ENCODE measurements around the gene PIP5KL1.

PIP5KL1 gene

DNA sequence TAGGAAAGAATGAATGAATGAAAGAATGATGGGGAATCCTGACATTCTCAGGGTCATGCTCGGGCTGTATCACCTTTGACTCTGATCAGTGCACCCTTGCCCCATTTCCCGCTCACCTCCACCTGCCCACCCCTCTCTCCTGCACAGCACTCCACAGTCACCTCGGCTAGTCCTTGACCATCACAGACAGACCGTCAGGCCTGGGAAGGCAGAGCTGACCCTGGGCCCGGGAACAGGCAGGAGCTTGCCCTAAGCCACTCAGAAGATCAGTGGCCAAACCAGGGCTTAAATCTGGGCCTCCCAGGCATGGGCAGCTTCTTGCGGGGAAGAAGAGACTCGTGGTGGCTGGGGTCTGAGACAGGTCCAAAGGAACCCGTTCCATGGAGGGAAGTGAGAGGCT is 34.8 kb downstream of the PIP5KL1 start:
- TF ChIP-seq EZH2phosphoT487 (IDR thresholded peaks at IDR 0.05; ENCODE audit: borderline replicate concordance) = no peak
- TF ChIP-seq, protein P1, sequence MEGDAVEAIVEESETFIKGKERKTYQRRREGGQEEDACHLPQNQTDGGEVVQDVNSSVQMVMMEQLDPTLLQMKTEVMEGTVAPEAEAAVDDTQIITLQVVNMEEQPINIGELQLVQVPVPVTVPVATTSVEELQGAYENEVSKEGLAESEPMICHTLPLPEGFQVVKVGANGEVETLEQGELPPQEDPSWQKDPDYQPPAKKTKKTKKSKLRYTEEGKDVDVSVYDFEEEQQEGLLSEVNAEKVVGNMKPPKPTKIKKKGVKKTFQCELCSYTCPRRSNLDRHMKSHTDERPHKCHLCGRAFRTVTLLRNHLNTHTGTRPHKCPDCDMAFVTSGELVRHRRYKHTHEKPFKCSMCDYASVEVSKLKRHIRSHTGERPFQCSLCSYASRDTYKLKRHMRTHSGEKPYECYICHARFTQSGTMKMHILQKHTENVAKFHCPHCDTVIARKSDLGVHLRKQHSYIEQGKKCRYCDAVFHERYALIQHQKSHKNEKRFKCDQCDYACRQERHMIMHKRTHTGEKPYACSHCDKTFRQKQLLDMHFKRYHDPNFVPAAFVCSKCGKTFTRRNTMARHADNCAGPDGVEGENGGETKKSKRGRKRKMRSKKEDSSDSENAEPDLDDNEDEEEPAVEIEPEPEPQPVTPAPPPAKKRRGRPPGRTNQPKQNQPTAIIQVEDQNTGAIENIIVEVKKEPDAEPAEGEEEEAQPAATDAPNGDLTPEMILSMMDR (conservative IDR thresholded peaks at IDR 0.05; ENCODE audit: low read length) = no peak
- no peak overlapping the region for H2AFZ ChIP-seq (ENCODE audit: low read length)
- peaks cover 14% of the 10 kb centered on the region for H4K20me1 ChIP-seq (ENCODE audit: insufficient read depth, low read length, poor library complexity, severe bottlenecking)
- H3K79me2 ChIP-seq (ENCODE audit: insufficient read depth, low read length) = peaks cover 10% of the 10 kb centered on the region; the same call in 1 of the 2 replicates
- no peak overlapping the region for H3K4me2 ChIP-seq (ENCODE audit: low read depth, low read length, poor library complexity, severe bottlenecking)
- H3K36me3 ChIP-seq (ENCODE audit: insufficient read depth, low read length) = peaks cover 38% of the 10 kb centered on the region; the same call in 1 of the 2 replicates
- no peak overlapping the region for H3K4me3 ChIP-seq (ENCODE audit: low read length, poor library complexity, severe bottlenecking)
- H3K9me2 ChIP-seq (replicated peaks; ENCODE audit: low read depth, low read length) = no peaks in the 10 kb centered on the region
- peaks cover 6% of the 10 kb centered on the region; the same call in 1 of the 2 replicates for H3K9me3 ChIP-seq (ENCODE audit: insufficient read depth, low read depth, low read length)
- H3K9ac ChIP-seq (ENCODE audit: low read depth, low read length, poor library complexity, severe bottlenecking) = no peak overlapping the region
- H3K4me1 ChIP-seq (ENCODE audit: insufficient read depth, low read length, poor library complexity, severe bottlenecking) = peaks cover 19% of the 10 kb centered on the region
- no peaks in the 10 kb centered on the region for H3F3A ChIP-seq (ENCODE audit: low read depth)
- H3K27me3 ChIP-seq (ENCODE audit: insufficient read depth, low read length, poor library complexity, severe bottlenecking) = no peaks in the 10 kb centered on the region

DNA sequence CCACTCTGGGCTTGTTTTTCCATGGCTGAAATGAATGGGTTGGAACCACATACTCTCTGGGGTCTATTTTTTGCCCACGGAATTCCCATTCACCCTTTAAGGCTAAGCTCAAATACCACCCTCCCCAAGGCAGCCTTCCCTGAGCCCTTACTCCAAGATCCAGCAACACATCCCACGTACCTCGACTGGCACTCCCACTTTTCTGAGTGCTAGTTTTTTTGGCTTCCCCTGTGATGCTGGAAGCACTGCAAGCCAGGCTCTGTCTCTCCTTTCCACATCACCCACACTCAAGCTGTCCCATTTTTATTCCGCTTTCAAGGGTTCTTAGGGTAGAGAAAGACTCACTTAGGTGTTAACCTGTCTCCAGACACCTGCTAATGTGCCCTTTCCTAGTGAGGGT is 37.2 kb downstream of the PIP5KL1 start:
- no peak overlapping the region for H3K4me3 ChIP-seq (ENCODE audit: low read length, poor library complexity, severe bottlenecking)
- H3K4me1 ChIP-seq (ENCODE audit: insufficient read depth, low read length, poor library complexity, severe bottlenecking) = peaks cover 7% of the 10 kb centered on the region
- H3K9me2 ChIP-seq (replicated peaks; ENCODE audit: low read depth, low read length) = no peaks in the 10 kb centered on the region
- H3K36me3 ChIP-seq (ENCODE audit: insufficient read depth, low read length) = peaks cover 49% of the 10 kb centered on the region; the same call in 1 of the 2 replicates
- H3K27me3 ChIP-seq (ENCODE audit: insufficient read depth, low read length, poor library complexity, severe bottlenecking) = no peaks in the 10 kb centered on the region
- peaks cover 8% of the 10 kb centered on the region for H4K20me1 ChIP-seq (ENCODE audit: insufficient read depth, low read length, poor library complexity, severe bottlenecking)
- H3K79me2 ChIP-seq (ENCODE audit: insufficient read depth, low read length) = peaks cover 1% of the 10 kb centered on the region; the same call in 1 of the 2 replicates
- no peaks in the 10 kb centered on the region for H3F3A ChIP-seq (ENCODE audit: low read depth)
- peaks cover 6% of the 10 kb centered on the region; the same call in 1 of the 2 replicates for H3K9me3 ChIP-seq (ENCODE audit: insufficient read depth, low read depth, low read length)
- H3K9ac ChIP-seq (ENCODE audit: low read depth, low read length, poor library complexity, severe bottlenecking) = no peak overlapping the region
- no peak overlapping the region for H2AFZ ChIP-seq (ENCODE audit: low read length)
- H3K4me2 ChIP-seq (ENCODE audit: low read depth, low read length, poor library complexity, severe bottlenecking) = no peak overlapping the region
- TF ChIP-seq, protein P1 (conservative IDR thresholded peaks at IDR 0.05; ENCODE audit: low read length) = no peak
- TF ChIP-seq EZH2phosphoT487 (IDR thresholded peaks at IDR 0.05; ENCODE audit: borderline replicate concordance) = no peak

DNA sequence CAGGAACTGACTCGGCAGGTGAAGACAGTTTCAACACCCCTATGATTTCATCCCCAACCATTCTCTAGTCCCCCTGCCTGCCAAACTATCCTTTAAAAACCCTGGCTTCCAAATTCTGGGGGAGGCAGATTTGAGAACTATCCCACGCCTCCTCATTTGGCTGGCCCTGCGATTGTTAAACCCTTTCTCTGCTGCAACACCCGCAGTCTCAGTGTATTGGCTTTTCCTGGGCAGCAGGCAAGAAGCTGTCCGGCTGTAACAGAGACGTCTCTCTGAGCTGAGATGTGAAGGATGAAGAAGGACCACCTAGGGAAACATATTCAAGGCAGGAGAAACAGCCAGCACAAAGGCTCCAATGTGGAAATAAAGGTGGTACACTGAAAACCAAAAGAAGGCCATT is 37.7 kb downstream of the PIP5KL1 start:
- H3K4me2 ChIP-seq (ENCODE audit: low read depth, low read length, poor library complexity, severe bottlenecking) = no peak overlapping the region
- peaks cover 6% of the 10 kb centered on the region for H4K20me1 ChIP-seq (ENCODE audit: insufficient read depth, low read length, poor library complexity, severe bottlenecking)
- TF ChIP-seq EZH2phosphoT487 (IDR thresholded peaks at IDR 0.05; ENCODE audit: borderline replicate concordance) = no peak
- TF ChIP-seq, protein P1 (conservative IDR thresholded peaks at IDR 0.05; ENCODE audit: low read length) = no peak
- H3K27me3 ChIP-seq (ENCODE audit: insufficient read depth, low read length, poor library complexity, severe bottlenecking) = no peaks in the 10 kb centered on the region
- no peak overlapping the region for H3K4me3 ChIP-seq (ENCODE audit: low read length, poor library complexity, severe bottlenecking)
- H3K36me3 ChIP-seq (ENCODE audit: insufficient read depth, low read length) = peaks cover 49% of the 10 kb centered on the region; the same call in 1 of the 2 replicates
- no peaks in the 10 kb centered on the region for H3F3A ChIP-seq (ENCODE audit: low read depth)
- peaks cover 7% of the 10 kb centered on the region for H3K4me1 ChIP-seq (ENCODE audit: insufficient read depth, low read length, poor library complexity, severe bottlenecking)
- H3K9me3 ChIP-seq (ENCODE audit: insufficient read depth, low read depth, low read length) = peaks cover 6% of the 10 kb centered on the region; the same call in 1 of the 2 replicates
- no peaks in the 10 kb centered on the region for H3K79me2 ChIP-seq (ENCODE audit: insufficient read depth, low read length)
- no peak overlapping the region for H3K9ac ChIP-seq (ENCODE audit: low read depth, low read length, poor library complexity, severe bottlenecking)
- H2AFZ ChIP-seq (ENCODE audit: low read length) = no peak overlapping the region
- no peaks in the 10 kb centered on the region for H3K9me2 ChIP-seq (replicated peaks; ENCODE audit: low read depth, low read length)
